NCI-H2171 treated with DMSO at 0.1 percent for 48 hours (cell line): ENCODE measurements around the gene SPRYD3.
"Not testable (repeated sequence)": the region's sequence is repeated elsewhere in the genome, so short reads cannot be mapped to it uniquely, and the experiment has no call there.

Source experiments
- DNase-seq: peaks from one replicate; lab custom pipeline; 2025; lab: John Stamatoyannopoulos, UW

Gene SPRYD3

GRCh38 chr12:53051881-53052412 is 27.2 kb downstream of the SPRYD3 start:
- no peak for DNase-seq

GRCh38 chr12:53051058-53051880 is 27.9 kb downstream of the SPRYD3 start:
- peak; percentile 23 for DNase-seq

- no peak for DNase-seq
Measured at GRCh38 chr12:53050426-53051057, 28.6 kb downstream of the SPRYD3 start.

GRCh38 chr12:53049571-53050318 is 29.4 kb downstream of the SPRYD3 start, which contains the start of gene TNS2:
Gene TNS2 (plus strand): TSS chr12:53050065. CDS start chr12:53050186, 121 bp downstream.
- DNase-seq, result peak; percentile 60

GRCh38 chr12:53048780-53049401 is 30.3 kb downstream of the SPRYD3 start:
- no peak for DNase-seq

GRCh38 chr12:53048033-53048779 is 31.0 kb downstream of the SPRYD3 start:
- DNase-seq, result peak; percentile 37

GRCh38 chr12:53047221-53048032 is 31.8 kb downstream of the SPRYD3 start:
- DNase-seq, result peak; percentile 46

GRCh38 chr12:53046655-53047220 is 32.5 kb downstream of the SPRYD3 start:
- DNase-seq, result peak; percentile 61

- no peak for DNase-seq
Measured at GRCh38 chr12:53045696-53046045, 33.5 kb downstream of the SPRYD3 start.

GRCh38 chr12:53044896-53045695 is 34.1 kb downstream of the SPRYD3 start:
- no peak for DNase-seq

GRCh38 chr12:53044052-53044581 is 35.1 kb downstream of the SPRYD3 start:
- DNase-seq, result peak; percentile 33

GRCh38 chr12:53042607-53043454 is 36.4 kb downstream of the SPRYD3 start:
- DNase-seq, result no peak

GRCh38 chr12:53039851-53040250 is 39.3 kb downstream of the SPRYD3 start:
- DNase-seq, result no peak

- no peak for DNase-seq
Measured at GRCh38 chr12:53036802-53037201, 42.4 kb downstream of the SPRYD3 start.

GRCh38 chr12:53034459-53034858 is 44.7 kb downstream of the SPRYD3 start:
- DNase-seq, result no peak

- DNase-seq, result not testable (repeated sequence)
Measured at GRCh38 chr12:53033832-53034231, 45.4 kb downstream of the SPRYD3 start.

GRCh38 chr12:53031616-53032015 is 47.6 kb downstream of the SPRYD3 start:
- no peak for DNase-seq

GRCh38 chr12:53027014-53027413 is 52.2 kb downstream of the SPRYD3 start:
- not testable (repeated sequence) for DNase-seq
